AG20443 (cell line): ENCODE results near the gene SYCP3.
"Not testable (repeated sequence)": the region's sequence is repeated elsewhere in the genome, so short reads cannot be mapped to it uniquely, and the experiment has no call there.

Experiments used
- DNase-seq: peaks from one replicate; pipeline ENCODE4 v3.0.0; 2012; ENCODE audit warnings: low spot score, mixed read lengths

Gene SYCP3

DNA sequence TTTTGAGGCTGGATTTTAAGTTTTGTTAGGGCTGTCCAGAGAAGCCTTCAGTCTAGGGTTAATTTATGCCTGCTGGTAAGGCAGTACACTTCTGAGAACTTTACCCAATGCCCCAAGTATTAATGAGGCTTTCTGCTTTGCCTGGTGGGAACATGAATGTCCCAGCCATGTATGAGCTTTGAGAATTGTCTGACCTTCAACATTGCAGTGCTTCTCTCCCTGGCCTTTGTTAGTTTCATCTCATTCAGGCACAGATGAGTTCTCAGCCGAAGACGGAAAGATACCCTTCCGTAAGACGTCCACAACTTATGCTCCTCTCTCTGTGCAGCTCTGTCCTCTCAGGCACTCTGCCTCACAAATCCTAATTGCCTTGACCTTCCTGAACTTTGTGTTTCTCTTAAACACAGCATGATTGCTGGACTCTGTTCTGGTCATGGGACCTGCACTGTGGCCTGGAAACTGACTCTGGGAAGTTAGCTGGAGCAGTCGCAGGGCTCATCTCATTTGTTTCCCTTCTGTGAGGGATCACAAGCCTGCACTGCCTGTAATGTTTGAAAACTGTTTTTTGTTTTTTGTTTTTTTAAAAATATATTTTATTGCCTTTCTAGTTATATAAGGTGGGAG is 26.1 kb downstream of the SYCP3 start:
- peak; percentile 18 for DNase-seq

DNA sequence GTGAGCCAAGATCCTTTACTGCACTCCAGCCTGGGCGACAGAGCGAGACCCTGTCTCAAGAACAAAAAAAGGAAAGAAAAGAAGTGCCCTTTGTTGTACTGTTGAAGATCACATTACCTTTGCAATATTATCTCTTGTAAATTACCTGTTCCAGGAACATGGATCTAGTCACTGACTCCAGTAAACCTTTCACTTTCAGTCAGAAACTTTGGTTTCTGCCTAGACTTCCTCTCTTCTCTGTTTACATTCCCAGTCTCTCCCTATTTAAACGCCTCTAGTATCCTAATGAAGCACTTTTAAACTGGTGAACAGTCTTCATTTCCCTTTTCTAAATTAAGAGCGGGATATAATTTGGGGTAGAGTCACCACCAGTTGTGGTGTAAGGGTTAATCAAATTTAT is 29.0 kb downstream of the SYCP3 start:
- DNase-seq, result no peak

DNA sequence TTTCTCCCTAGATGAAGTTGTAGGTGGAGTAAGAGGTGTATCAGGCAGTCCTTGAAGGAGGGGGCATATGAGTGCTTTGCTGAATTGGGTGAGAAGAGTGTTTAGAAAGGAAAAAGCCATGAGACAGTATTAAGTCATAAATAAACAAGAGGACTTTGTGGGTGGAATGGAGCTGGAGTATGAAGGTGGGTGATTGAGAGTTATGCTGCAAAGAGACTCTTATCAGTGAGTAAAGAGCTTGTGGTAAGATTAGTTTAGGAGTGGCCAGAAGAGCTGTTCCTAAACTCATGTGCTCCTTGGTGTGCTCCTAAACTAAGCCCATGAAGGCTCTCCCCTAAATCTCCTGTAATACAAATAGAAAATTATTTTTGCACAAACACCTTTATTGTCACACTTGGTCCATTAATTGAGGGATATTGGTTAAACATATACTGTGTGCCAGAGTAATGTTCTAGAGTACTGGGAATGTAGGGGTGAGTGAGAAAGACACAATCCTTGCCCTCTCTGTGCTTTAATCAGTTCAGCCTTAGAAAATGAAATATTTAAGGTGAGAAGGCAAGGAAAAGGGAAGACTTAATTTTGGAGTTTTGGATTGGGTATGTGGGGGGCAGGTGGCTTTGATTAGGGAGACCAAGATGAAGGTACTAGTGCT is 32.0 kb downstream of the SYCP3 start:
- no peak for DNase-seq

DNA sequence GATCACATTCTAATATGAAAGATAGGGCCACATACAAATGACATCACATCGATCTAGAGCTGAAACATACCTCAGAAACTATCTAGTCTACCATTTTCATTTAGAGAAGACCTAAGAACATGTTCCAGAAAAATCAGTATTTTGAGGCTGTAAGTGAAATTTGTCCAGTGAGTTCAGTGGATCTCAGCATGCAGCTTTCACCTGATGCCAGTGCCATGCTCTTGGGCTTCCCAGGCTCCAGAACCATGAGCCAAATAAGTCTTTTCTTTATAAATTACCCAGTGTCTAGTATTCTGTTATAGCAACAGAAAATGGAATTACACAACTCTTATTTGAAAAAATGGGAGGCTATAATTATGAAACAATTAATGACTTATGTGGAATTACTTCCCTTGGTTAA is 32.9 kb downstream of the SYCP3 start:
- DNase-seq, result no peak

DNA sequence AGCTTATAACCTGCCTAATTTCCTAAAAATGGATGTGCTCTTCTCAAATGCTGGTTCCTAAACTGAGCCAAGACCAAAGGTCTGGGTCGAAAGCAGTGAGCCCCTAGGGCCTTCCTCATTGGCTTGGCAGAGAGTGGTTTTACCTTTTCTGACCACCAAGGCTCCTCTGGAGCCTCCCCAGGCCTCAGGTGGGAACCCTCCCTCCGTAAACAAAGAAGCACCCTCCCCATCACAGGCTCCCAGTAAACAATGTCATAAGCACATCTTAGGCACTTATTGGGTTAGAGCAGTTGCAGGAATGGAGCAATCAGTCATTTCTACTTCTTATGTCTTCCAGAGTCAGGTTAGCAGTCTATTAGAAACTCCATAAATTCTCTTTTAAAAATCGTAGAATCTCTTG is 35.8 kb downstream of the SYCP3 start:
- no peak for DNase-seq

DNA sequence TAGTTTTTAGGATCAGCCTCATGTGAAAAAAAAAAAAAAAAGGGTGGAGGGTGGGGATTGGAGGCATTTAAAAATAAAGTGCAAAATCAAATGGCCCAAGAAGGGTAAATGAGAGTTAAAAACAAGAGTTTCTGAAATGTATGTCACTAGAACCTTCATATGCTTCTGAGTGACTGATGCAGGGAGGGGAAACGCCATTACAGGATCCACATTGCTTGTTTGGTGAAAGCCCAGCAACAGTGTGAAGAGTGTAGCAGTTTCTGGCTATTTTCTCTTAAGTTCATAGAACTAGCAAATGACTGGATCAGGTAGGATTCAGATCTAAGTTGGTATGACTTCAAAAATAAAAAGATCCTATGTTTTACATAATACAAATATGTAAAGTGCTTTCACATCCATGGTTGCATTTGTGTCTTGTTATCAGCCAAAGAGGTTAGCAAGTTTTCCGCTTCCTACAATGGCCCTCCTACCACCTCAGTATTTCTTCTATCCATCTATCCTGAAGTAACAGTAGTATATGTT is 38.9 kb downstream of the SYCP3 start:
- DNase-seq, result no peak

DNA sequence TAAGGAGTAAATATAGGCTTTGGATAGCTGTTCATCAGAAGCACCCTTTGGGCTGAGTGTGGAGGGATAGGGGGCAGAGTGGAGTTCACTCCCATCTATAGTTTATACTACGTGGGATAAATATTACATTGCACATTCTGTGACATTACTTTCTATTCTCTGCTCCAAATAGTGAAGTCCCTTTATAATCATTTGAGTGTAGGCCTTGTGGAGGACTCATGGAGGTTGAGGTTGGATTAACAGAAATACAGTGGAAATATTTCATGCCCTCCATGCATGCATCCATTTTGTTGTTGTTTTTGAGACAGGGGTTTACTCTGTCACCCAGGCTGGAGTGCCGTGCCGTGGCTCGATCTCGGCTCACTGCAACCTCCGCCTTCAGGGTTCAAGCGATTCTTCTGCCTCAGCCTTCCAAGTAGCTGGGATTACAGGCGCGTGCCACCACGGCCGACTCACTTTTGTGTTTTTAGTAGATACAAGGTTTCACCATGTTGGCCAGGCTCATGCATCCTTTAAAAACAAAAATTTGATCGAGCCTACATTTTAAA is 40.4 kb downstream of the SYCP3 start:
- peak; percentile 26 for DNase-seq

DNA sequence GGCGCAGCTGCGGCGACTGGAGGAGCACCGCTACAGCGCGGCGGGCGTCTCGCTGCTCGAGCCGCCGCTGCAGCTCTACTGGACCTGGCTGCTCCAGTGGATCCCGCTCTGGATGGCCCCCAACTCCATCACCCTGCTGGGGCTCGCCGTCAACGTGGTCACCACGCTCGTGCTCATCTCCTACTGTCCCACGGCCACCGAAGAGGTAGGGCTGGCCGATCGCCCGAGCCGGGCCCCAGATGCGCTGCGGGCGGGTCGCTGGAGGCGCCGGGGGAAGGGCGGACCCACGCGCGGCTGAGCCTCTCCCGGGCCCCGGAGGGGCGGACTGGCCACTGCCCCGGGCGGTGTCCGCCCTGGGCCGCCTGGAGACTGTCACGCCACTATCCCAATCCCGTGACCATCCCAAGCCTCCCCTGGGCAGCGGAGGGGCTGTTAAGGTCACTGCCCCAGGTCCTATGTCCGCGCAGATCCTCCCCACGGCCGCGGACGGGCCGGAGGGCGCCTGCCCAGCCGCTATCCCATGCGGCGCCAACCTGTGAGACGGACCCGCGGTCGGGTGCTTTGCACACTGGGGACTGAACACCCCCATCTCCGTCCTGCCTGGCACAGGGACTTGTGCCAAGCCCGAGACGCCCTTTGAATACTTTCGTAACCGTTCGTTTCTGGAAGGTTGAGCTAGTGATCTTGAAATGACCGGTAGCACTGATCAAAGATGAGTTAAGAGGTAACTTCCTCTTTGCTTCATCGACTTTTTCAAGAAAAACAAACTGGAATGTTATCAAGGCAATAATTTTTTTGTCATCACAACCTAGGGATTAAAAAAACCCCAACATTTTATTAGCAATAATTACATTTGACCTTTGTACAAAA is 41.1 kb downstream of the SYCP3 start:
- DNase-seq, result peak; percentile 84

DNA sequence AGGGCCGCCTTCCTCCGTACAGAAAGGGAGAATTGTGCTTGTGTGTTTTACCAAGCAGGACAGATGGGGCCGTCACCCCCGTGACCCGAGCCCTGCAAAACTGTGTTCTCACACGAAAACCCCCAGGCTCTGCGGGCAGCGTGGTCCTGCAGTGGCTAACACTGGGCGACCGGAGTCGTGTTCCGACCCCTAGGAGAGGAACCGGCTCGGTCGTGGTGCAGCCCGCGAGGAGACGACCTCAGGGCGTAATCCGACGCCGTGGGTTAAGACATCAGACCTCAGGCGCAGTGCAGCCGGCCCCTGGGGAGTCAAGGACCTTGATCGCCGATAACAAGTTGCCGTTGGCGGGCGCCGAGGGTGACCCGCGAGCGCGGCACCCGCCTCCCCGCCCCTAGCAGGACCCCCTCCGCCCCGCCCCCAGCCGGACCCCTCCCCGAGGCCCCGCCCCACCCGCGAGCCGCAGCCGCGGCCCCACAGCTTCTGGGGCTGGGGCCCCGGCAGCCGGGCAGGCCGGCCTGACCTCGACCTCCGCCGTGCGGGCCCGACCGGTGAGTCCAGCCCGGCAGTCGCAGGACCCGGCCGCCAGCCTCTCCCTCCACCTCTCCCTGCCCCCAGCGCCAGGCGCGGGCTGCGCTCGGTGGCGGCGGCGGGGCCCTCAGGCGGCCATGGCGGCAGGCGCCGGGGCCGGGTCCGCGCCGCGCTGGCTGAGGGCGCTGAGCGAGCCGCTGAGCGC is 41.9 kb downstream of the SYCP3 start, which contains the start of gene CHPT1:
Gene CHPT1, plus strand, starts transcription at position 444 of the 733 bp plus-strand sequence. Its CDS starts 222 bp downstream, at position 666.
- DNase-seq, result peak; percentile 80

DNA sequence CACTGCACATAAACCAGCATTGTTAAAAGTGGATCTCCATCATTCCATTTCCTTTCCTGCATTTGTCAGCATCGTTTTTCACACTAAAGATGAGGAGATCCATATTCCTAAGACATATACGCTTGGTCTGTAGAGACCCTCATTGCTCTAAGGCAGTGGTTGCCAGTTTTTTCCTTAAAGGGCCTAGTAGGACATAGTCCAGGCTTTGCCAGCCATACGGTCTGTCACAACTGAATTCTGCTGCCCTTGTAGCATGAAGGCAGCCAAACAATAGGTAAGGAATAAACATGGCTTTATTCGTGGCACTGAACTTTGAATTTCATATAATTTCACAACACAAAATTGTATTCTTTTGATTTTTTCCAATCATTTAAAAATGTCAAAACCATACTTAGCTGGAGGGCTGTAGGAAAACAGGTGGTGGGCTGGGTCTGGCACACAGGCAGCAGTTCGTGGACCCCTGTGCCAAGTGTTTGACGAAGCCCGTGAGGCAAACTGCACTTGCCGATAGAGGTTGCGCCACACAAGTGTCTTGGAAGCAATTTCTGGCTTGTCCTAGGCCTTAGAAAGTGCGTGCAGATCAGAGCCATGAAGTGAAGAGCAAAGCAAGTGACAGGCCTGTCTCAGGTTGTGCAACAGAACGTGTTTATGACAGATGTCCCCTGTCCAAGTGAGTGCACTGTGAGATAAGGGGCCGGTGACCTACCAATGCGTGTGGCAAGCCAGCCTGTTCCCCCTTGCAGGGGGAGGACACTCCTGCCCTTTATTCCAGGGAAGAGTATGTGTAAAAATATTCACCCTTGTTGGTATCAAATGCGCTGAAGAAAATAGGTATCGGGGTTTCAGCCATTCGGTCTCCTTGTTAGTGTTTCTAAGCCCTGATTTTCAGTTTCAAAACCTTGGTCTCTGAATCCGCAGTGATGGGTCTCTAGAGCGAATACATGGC is 42.7 kb downstream of the SYCP3 start:
- DNase-seq, result peak; percentile 34

DNA sequence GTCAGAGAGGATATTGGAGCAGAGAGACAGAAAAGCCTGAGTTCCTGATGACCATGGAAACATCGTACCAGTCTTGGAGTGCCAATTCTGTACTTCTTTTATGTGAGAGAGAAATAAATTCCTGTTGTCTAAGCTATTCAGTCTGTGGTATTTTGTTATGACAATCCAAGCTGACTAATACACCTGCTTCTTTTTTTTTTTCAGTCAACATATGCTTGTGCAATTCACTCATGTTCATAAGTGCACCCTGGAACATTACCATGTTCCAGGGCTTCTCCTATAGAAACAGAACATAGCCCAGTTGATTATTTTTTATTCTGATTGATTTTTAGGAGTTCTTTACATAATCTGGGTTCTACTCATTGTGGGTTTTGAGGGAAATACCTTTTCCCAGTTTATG is 43.6 kb downstream of the SYCP3 start:
- DNase-seq, result no peak

DNA sequence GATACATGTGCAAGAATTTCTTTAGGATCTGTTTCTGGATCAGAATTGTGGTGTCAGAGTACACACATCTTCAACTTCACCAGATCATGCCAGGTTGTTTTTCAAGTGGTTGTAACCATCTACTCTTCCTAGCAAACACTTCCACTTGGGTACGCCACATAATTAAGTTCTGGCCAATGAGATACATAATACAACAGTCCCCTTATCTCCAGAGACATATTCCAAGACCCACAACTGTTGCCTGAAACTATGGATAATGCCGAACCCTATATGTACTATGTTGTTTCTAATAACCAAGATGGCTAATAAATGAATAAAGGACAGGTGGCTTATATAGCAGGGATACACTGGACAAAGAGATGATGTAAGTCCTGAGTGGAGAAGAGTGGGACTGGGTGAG is 44.3 kb downstream of the SYCP3 start:
- no peak for DNase-seq

DNA sequence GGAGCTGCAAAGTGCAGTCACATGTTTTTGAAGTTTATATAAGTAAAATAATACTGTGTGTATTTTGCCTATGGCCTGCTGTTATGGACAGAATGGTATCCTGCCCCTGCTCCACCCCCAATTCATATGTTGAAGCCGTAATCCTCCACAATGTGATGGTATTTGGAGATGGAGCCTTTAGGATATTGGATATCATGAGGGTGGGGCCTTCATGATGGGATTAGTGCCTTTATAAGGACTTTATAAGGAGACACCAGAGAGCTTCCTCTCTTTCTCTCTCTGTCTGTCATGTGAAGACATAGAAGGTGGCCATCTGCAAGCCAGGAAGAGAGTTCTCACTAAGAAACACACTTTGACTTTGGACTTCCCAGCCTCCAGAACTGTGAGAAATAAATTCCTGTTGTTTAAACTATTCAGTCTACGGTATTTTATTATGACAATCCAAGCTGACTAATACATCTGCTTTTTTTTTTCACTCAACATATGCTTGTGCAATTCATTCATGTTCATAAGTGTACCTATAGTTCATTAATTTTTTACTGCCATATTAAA is 44.9 kb downstream of the SYCP3 start:
- DNase-seq, result no peak

DNA sequence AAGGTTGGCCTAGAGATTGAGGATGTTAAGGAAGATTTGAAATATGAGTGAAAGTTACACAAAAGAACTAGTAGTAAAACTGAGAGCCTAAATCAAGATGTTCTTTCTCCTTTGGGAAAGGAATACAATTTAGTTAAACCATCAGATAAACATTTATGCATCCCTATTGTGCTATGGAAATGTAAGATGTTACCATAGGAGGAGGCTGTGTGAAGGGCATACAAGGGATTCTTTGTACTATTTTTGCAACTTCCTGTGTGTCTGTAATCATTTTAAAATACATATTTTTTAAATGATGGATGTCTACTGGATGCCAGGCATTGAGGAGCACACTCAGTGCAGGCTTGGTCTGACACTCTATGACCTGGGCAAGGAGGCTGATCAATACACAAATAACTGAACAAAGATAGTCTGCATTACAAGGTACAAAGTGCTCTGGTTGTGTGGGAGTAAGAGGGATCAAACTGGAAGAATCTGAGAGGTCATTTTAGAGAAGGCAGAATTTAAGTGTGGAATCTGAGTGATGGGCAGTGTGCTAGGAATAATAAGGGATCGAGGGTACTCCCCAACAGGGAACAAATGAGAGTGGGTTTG is 47.7 kb downstream of the SYCP3 start:
- DNase-seq, result no peak

DNA sequence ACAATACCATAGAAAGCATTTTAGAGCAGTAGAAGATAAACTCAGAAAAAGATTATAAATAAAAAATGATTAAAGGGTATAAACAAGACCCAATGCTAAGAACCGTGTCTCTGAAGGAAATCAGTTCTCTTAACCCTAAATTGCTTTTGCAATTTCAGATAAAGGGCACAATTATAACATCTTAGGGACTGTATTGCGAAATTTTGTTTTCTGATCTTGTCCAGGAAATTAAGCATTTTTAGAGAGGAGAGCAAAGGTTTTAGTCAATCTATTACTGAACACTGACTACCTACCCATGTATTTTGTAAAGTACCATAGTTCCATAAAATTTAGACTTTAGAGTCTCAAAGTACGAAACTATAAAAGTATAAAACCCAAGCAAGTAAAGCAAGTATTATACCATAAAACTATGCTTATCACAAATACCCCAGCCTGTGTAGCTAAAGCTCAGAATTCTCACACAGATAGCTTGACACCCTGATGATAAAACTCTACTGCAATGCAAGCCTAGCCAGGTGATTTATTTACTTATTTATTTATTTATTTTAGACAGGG is 48.6 kb downstream of the SYCP3 start:
- DNase-seq, result no peak

DNA sequence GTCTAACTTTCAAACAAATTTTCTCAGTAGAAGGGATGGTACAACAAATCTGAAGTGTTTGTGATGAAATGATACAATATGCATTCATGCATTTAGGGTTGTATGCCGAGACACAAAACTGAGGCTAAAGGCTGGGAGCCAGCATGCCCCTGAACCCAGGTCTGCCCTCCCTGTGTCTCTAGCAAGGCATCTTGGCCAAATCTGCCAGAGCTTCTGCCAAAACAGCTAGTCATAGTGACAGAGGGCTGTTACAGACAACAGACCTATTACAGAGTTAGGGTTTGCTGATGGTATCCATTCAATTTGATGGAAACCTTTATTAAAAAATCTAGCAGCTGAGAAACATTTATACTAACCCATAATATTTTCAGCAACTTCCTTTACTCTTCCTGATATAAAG is 53.1 kb downstream of the SYCP3 start:
- no peak for DNase-seq

DNA sequence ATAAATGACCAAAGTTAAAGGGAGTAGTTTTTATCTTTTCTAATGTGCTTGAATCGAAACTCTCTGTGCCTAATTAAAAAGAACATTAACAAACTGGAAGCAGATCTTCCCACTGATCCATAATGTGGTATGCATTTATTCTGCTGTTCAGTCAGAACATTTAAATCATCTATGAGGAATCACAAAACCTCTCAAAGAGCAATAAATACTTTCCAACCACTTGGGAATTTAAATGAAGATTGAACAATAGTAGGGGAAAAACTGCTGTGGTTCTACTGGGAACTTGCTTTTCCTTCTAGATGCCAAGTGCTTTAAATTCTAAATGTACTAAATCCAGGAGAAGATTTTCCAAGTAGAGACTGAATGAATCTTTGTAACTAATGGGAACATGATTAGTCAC is 54.2 kb downstream of the SYCP3 start:
- no peak for DNase-seq

DNA sequence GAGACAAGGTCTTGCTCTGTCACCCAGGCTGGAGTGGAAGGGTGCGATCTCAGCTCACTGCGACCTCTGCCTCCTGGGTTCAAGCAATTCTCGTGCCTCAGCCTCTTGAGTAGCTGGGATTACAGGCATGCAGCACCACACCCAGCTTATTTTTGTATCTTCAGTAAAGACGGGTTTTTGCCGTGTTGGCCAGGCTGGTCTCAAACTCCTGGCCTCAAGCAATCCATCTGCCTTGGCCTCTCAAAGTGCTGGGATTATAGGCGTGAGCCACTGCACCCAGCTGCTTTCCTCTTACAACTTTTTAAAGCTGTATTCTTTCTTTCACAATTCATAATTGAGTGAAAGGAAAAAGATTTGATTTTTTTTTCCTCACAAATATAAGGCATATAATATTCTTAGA is 57.6 kb downstream of the SYCP3 start:
- DNase-seq, result not testable (repeated sequence)

DNA sequence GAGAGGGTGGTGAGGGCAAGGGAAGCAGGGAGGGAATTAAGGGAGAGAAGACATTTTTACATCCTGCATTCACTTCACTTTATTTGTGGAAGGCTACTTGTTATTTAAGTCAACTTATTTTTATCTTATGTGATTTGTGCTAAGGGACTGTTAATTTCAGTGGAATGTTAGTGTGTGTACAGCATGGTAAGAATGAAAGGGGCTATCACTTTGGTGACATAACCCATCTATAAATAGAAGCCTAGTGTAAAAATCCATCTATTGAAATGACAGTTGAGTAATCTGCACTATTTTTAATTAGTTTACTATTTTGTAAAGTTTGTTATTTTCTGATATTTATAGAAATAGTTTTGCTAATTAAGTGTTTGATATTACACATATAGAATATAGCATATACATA is 58.6 kb downstream of the SYCP3 start:
- DNase-seq, result no peak

DNA sequence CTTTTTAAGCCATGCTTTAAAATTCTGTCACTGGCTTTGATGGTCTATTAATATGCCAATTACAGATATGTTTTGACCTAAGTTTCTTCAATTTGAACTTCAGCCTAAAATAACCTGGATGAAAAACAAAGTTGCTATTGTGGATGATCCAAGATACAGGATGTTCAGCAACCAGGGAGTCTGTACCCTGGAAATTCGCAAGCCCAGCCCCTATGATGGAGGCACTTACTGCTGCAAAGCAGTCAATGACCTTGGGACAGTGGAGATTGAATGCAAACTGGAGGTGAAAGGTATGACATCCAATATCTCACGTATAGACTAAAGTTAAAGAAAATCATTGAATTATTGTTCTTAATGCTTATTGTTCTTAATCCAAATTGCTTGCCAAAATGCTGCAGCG is 59.0 kb downstream of the SYCP3 start:
- no peak for DNase-seq
